IMR-90 (cell line): ENCODE data around the gene PDGFRA. TPM values are rescaled to one million over a fixed set of nuclear protein-coding genes. Genes with fewer than 3 reads are reported as not detected.
A peak's percentile ranks its signal among the peaks of the same experiment; 100 is the strongest.

Source experiments
- ATAC-seq: fragments of 200-7000 bp; cut with Tn5 transposase; 2 replicates; pipeline ENCODE4 v1.9.1; 2020; ENCODE audit warnings: low read depth, mild to moderate bottlenecking, moderate library complexity
- BruUV-seq: library from RNA; stranded (reverse); fragments of 400-500 nt; replicated peaks from 2 replicates; lab custom pipeline; 2021; lab: Mats Ljungman, UMichigan
- CTCF ChIA-PET: fragments of 300-600 bp; formaldehyde crosslinking; extraction: SDS; loops from one replicate; lab custom pipeline; 2021; ENCODE audit warnings: antibody characterized with exemption; lab: Yijun Ruan, JAX
- POLR2A ChIA-PET: fragments of 300-600 bp; sonication (Branson Sonifier 250); formaldehyde crosslinking; loops from one replicate; lab custom pipeline; 2022; ENCODE audit warnings: antibody characterized with exemption; ENCODE audit not compliant: unreplicated experiment; lab: Charles Lee
- DNase-seq: peaks from one replicate; pipeline ENCODE4 v3.0.0; 2013
- H2AFZ ChIP-seq: replicated peaks from 2 replicates; pipeline ENCODE3; 2013; ENCODE audit warnings: low read length, mild to moderate bottlenecking; ENCODE audit not compliant: poor library complexity
- H2AK5ac ChIP-seq: 2 replicates; pipeline ENCODE4 v1.6.1; 2013; ENCODE audit warnings: low read depth, low read length, inconsistent platforms
- H2AK9ac ChIP-seq: replicated peaks from 2 replicates; pipeline ENCODE3; 2013; ENCODE audit warnings: mild to moderate bottlenecking, low read depth, low read length, moderate library complexity; ENCODE audit not compliant: poor library complexity
- H2BK120ac ChIP-seq: 2 replicates; pipeline ENCODE4 v1.6.1; 2013; ENCODE audit warnings: low read depth, low read length, inconsistent platforms
- H2BK15ac ChIP-seq: 3 replicates; pipeline ENCODE4 v1.6.1; 2013; ENCODE audit warnings: low read depth, low read length, inconsistent platforms
- H2BK20ac ChIP-seq: 2 replicates; pipeline ENCODE4 v1.6.1; 2013; ENCODE audit warnings: low read depth, mild to moderate bottlenecking, inconsistent platforms, low read length, moderate library complexity
- H2BK5ac ChIP-seq: 2 replicates; pipeline ENCODE4 v1.6.1; 2013; ENCODE audit warnings: mild to moderate bottlenecking, low read depth, low read length, inconsistent platforms; ENCODE audit not compliant: poor library complexity, severe bottlenecking
- H3K14ac ChIP-seq: replicated peaks from 2 replicates; pipeline ENCODE4 v1.6.1; 2013; ENCODE audit warnings: low read depth, low read length, inconsistent platforms
- H3K18ac ChIP-seq: 2 replicates; pipeline ENCODE4 v1.6.1; 2013; ENCODE audit warnings: low read depth, low read length, control low read depth
- H3K23ac ChIP-seq: 2 replicates; pipeline ENCODE4 v1.6.1; 2013; ENCODE audit warnings: low read depth, low read length, inconsistent platforms
- H3K27ac ChIP-seq: 2 replicates; pipeline ENCODE4 v1.5.1; 2013; ENCODE audit warnings: mild to moderate bottlenecking, control low read depth, low read length; ENCODE audit not compliant: insufficient read depth
- H3K27me3 ChIP-seq: 2 replicates; pipeline ENCODE4 v1.6.1; 2013; ENCODE audit warnings: low read length; ENCODE audit not compliant: control insufficient read depth, insufficient read depth
- H3K36me3 ChIP-seq: 2 replicates; pipeline ENCODE4 v1.6.1; 2013; ENCODE audit warnings: low read length, mixed read lengths; ENCODE audit not compliant: control insufficient read depth, insufficient read depth
- H3K4ac ChIP-seq: 2 replicates; pipeline ENCODE4 v1.6.1; 2013; ENCODE audit warnings: low read depth, low read length, inconsistent platforms
- H3K4me1 ChIP-seq: 2 replicates; pipeline ENCODE4 v1.6.1; 2013; ENCODE audit warnings: low read length, mixed read lengths; ENCODE audit not compliant: control insufficient read depth, insufficient read depth
- H3K4me2 ChIP-seq: 2 replicates; pipeline ENCODE4 v1.6.1; 2013; ENCODE audit warnings: low read depth, mild to moderate bottlenecking, control low read depth, low read length, moderate library complexity
- H3K4me3 ChIP-seq: 2 replicates; pipeline ENCODE4 v1.5.1; 2013; ENCODE audit warnings: low read depth, mild to moderate bottlenecking, control low read depth, low read length, moderate library complexity; ENCODE audit not compliant: insufficient read depth
- H3K56ac ChIP-seq: 2 replicates; pipeline ENCODE4 v1.6.1; 2013; ENCODE audit warnings: low read length, inconsistent platforms; ENCODE audit not compliant: insufficient read depth; ENCODE audit errors: extremely low read depth
- H3K79me1 ChIP-seq, 2 experiments: 2 replicates each; pipeline ENCODE4 v1.6.1; 2013; ENCODE audit warnings: low read length in 2 of 2, inconsistent platforms in 1 of 2, low read depth in 1 of 2
- H3K9ac ChIP-seq: 2 replicates; pipeline ENCODE4 v1.6.1; 2013; ENCODE audit warnings: low read depth, low read length, control low read depth
- H3K9me1 ChIP-seq: 2 replicates; pipeline ENCODE4 v1.6.1; 2013; ENCODE audit warnings: low read length, inconsistent platforms; ENCODE audit not compliant: insufficient read depth
- H3K9me3 ChIP-seq: 2 replicates; pipeline ENCODE4 v1.6.1; 2013; ENCODE audit warnings: low read length; ENCODE audit not compliant: control insufficient read depth, insufficient read depth
- H4K20me1 ChIP-seq: 2 replicates; pipeline ENCODE4 v1.6.1; 2013; ENCODE audit warnings: low read length, inconsistent platforms; ENCODE audit not compliant: insufficient read depth
- H4K5ac ChIP-seq: 2 replicates; pipeline ENCODE4 v1.6.1; 2013; ENCODE audit warnings: mild to moderate bottlenecking, low read depth, low read length, control low read depth
- H4K8ac ChIP-seq, 2 experiments: 2 replicates each; pipeline ENCODE4 v1.6.1; 2013; ENCODE audit warnings: low read depth in 2 of 2, low read length in 2 of 2, control low read depth in 1 of 2, inconsistent platforms in 1 of 2
- H4K91ac ChIP-seq: 2 replicates; pipeline ENCODE4 v1.6.1; 2013; ENCODE audit warnings: low read depth, low read length, inconsistent platforms; ENCODE audit not compliant: insufficient read depth
- BHLHE40 ChIP-seq: fragments of 150-350 bp; IDR thresholded peaks from 2 replicates; pipeline ENCODE4 v1.6.1; 2016; ENCODE audit warnings: mild to moderate bottlenecking, low read depth, low read length
- CEBPB ChIP-seq: IDR thresholded peaks from 2 replicates; pipeline ENCODE4 v1.6.1; 2012; ENCODE audit warnings: low read depth, low read length, improper control_type of control experiment
- CHD1 ChIP-seq: IDR thresholded peaks from 2 replicates; pipeline ENCODE4 v1.6.1; 2012; ENCODE audit warnings: low read depth, low read length, improper control_type of control experiment
- CTCF ChIP-seq: conservative IDR thresholded peaks from 2 replicates; pipeline ENCODE4 v1.5.1; 2012; ENCODE audit warnings: mild to moderate bottlenecking, low read depth, low read length, improper control_type of control experiment
- ELK1 ChIP-seq: fragments of 150-350 bp; IDR thresholded peaks from 2 replicates; pipeline ENCODE4 v1.6.1; 2016; ENCODE audit warnings: low read depth, mild to moderate bottlenecking, low read length, moderate library complexity, borderline replicate concordance
- MAFK ChIP-seq: IDR thresholded peaks from 2 replicates; pipeline ENCODE4 v1.6.1; 2012; ENCODE audit warnings: low read depth, low read length, improper control_type of control experiment
- MAZ ChIP-seq: IDR thresholded peaks from 2 replicates; pipeline ENCODE4 v1.6.1; 2012; ENCODE audit warnings: low read depth, mild to moderate bottlenecking, low read length, improper control_type of control experiment, moderate library complexity, borderline replicate concordance
- MXI1 ChIP-seq: IDR thresholded peaks from 2 replicates; pipeline ENCODE4 v1.6.1; 2012; ENCODE audit warnings: low read depth, mild to moderate bottlenecking, low read length, moderate library complexity, borderline replicate concordance
- NFE2L2 ChIP-seq: fragments of 150-350 bp; IDR thresholded peaks from 2 replicates; pipeline ENCODE4 v1.6.1; 2016; ENCODE audit warnings: low read depth, mild to moderate bottlenecking, low read length
- POLR2A ChIP-seq: IDR thresholded peaks from 2 replicates; pipeline ENCODE4 v1.6.1; 2012; ENCODE audit warnings: mild to moderate bottlenecking, low read depth, low read length
- RAD21 ChIP-seq: IDR thresholded peaks from 2 replicates; pipeline ENCODE4 v1.6.1; 2012; ENCODE audit warnings: low read length, improper control_type of control experiment
- RCOR1 ChIP-seq: IDR thresholded peaks from 2 replicates; pipeline ENCODE4 v1.6.1; 2012; ENCODE audit warnings: mild to moderate bottlenecking, low read length, improper control_type of control experiment; ENCODE audit not compliant: insufficient replicate concordance
- RFX5 ChIP-seq: IDR thresholded peaks from 2 replicates; pipeline ENCODE4 v1.8.0; 2012; ENCODE audit warnings: low read depth, mild to moderate bottlenecking, low read length, moderate library complexity
- SMC3 ChIP-seq: fragments of 150-350 bp; IDR thresholded peaks from 2 replicates; pipeline ENCODE4 v1.6.1; 2016; ENCODE audit warnings: low read depth, mild to moderate bottlenecking, antibody characterized with exemption, low read length, moderate library complexity
- WGBS, 2 experiments: methylation state at CpG; one replicate each; pipeline versions ENCODE4 v1.1.5 to v1.1.7; 2013; ENCODE audit warnings: missing lambda C conversion rate in 2 of 2; ENCODE audit not compliant: insufficient read length in 1 of 2; ENCODE audit errors: extremely low coverage in 2 of 2; 5-methylcytosine and 5-hydroxymethylcytosine counted together
- dilution Hi-C: fragments of 300-500 bp; cut with HindIII; formaldehyde crosslinking; loops from one replicate; pipeline ENCODE4 v1.14.3; 2018; ENCODE audit warnings: low sequenced_read_pairs; ENCODE audit not compliant: unreplicated experiment
- in situ Hi-C: fragments of 300-500 bp; cut with MboI; formaldehyde crosslinking; loops from 3 replicates; pipeline ENCODE4 v1.14.3; 2019; ENCODE audit warnings: low sequenced_read_pairs, inconsistent platforms, mixed read lengths
- intact Hi-C: fragments of 100-400 bp; cut with micrococcal nuclease; formaldehyde crosslinking; loops from 2 replicates; pipeline ENCODE4 v1.10.0; 2022
- polyA plus RNA-seq, 3 experiments: library from polyadenylated mRNA; depleted of rRNA; stranded (reverse); fragments of >200 nt; gene quantifications; 2 replicates each; pipeline ENCODE4 v1.2.3, GENCODE V29; 2012; ENCODE audit warnings: low replicate concordance in 1 of 3
- total RNA-seq: library from RNA; depleted of rRNA; stranded (reverse); fragments of >200 nt; gene quantifications from 2 replicates; pipeline ENCODE4 v1.2.3, GENCODE V29; 2012
- TF ChIP-seq, protein P1 (sequence below): fragments of 150-350 bp; IDR thresholded peaks from 2 replicates; pipeline ENCODE4 v1.6.1; 2017; ENCODE audit warnings: mild to moderate bottlenecking, antibody characterized with exemption, low read length, low read depth

The PDGFRA gene
- total and polyA plus RNA-seq, 2 of the 4 experiments (the other 2 are of a cell fraction) = 60.8 to 168 TPM

GRCh38 chr4:54276641-54277430, 47.7 kb downstream of the PDGFRA start:
- Histone ChIP-seq H3K9ac (no peak overlapping the region), H2BK15ac (no peak overlapping the region), H4K91ac (no peak overlapping the region), H2AK5ac (no peak overlapping the region), H4K5ac (no peak overlapping the region), H3K4me1 (peaks cover 21% of the 10 kb centered on the region), H3K4me3 (no peak overlapping the region), H3K18ac (no peak overlapping the region), H3K4ac (no peak overlapping the region), H2BK5ac (peak overlapping the region; percentile 35), H3K36me3 (peaks cover 76% of the 10 kb centered on the region), H3K27me3 (no peaks in the 10 kb centered on the region), H3K79me1 (peaks cover 9 to 63% of the 10 kb centered on the region in 2 experiments), H2AFZ (no peak overlapping the region), H3K27ac (peak overlapping the region; percentile 8), H2BK20ac (no peak overlapping the region), H3K9me3 (no peaks in the 10 kb centered on the region), H3K4me2 (no peak overlapping the region), H4K8ac (peak overlapping the region in 1 of 2 experiments; percentile 50; a peak in 1 of 4 replicates), H2BK120ac (no peak overlapping the region), H3K9me1 (peaks cover 23% of the 10 kb centered on the region), H2AK9ac (no peak overlapping the region), H3K56ac (0 out of 2 replicates have a peak overlapping the region, but pooled peaks have one; percentile 5), H3K23ac (peak overlapping the region; percentile 73), H3K14ac (peak overlapping the region; percentile 50), H4K20me1 (peaks cover 53% of the 10 kb centered on the region)
- intact Hi-C loops (no loop called here), in situ Hi-C loops (loop anchor here (25.0 kb wide), 1 partner anchor 1260 kb away; the partner anchor contains the start of gene CLOCK), dilution Hi-C loops (no loop called here)
- ChIA-PET POLR2A (no interaction called here), CTCF (no interaction called here)
- no peak for ATAC-seq
- TF ChIP-seq POLR2A = no peak
- TF ChIP-seq NFE2L2 = no peak
- TF ChIP-seq BHLHE40 = no peak
- TF ChIP-seq SMC3 = no peak
- TF ChIP-seq CEBPB = no peak
- no peak for TF ChIP-seq CHD1
- TF ChIP-seq MAZ = no peak
- no peak for TF ChIP-seq ELK1
- TF ChIP-seq RAD21 = no peak
- TF ChIP-seq MAFK = no peak
- TF ChIP-seq, protein P1, sequence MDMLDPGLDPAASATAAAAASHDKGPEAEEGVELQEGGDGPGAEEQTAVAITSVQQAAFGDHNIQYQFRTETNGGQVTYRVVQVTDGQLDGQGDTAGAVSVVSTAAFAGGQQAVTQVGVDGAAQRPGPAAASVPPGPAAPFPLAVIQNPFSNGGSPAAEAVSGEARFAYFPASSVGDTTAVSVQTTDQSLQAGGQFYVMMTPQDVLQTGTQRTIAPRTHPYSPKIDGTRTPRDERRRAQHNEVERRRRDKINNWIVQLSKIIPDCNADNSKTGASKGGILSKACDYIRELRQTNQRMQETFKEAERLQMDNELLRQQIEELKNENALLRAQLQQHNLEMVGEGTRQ = no peak
- TF ChIP-seq RFX5 = no peak
- TF ChIP-seq RCOR1 = no peak
- TF ChIP-seq MXI1 = no peak
- no peak for TF ChIP-seq CTCF
- WGBS, 2 experiments = 52% methylated on average over 2 of the region's 20 CpGs; no CpG with 5 or more reads in 1 of the 2 experiments
- DNase-seq = no peak
- no TSS peak for BruUV-seq
